GM18519 (cell line): ENCODE data around the gene CYP1B1.

Experiments used
- ATAC-seq: cut with Tn5 transposase; IDR thresholded peaks from one replicate; pipeline ENCODE4 v1.9.1; 2021; ENCODE audit warnings: mild to moderate bottlenecking, moderate library complexity; ENCODE audit not compliant: unreplicated experiment, low FRiP score

CYP1B1 gene

GRCh38 chr2:38076710-38077430 lies 919 bp upstream of the CYP1B1 start:
- ATAC-seq = no peak

DNA sequence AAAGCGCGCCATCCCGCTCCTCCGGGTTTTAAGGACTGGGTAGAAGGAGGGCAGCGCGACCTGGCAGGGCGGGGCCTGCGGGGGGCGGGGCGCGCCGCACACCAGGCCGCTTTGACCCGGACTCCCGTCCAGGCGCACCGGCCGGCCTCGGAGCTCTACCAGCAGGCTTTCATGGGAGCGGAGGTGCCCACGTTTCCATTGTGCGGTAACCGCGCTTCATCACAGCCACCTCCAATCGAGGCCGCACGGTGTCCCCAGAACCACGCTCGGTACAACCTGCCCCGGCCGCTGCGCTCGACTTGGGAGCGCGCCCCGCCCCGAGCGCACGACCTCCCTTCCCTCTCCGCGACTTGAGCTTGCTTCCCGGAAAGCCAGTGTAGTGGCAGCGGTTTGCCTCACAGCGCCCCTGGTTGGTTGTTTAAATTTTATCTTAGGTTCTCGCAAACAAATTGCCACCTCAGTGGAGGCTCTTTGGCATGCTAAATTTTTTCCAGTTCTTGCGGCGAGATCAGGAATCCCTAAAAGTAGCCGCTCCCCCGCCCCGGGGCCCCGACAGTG lies 280 bp upstream of the CYP1B1 start:
- no peak for ATAC-seq

- no peak for ATAC-seq
Observed at GRCh38 chr2:38074764-38075506, 1.0 kb downstream of the CYP1B1 start.

DNA sequence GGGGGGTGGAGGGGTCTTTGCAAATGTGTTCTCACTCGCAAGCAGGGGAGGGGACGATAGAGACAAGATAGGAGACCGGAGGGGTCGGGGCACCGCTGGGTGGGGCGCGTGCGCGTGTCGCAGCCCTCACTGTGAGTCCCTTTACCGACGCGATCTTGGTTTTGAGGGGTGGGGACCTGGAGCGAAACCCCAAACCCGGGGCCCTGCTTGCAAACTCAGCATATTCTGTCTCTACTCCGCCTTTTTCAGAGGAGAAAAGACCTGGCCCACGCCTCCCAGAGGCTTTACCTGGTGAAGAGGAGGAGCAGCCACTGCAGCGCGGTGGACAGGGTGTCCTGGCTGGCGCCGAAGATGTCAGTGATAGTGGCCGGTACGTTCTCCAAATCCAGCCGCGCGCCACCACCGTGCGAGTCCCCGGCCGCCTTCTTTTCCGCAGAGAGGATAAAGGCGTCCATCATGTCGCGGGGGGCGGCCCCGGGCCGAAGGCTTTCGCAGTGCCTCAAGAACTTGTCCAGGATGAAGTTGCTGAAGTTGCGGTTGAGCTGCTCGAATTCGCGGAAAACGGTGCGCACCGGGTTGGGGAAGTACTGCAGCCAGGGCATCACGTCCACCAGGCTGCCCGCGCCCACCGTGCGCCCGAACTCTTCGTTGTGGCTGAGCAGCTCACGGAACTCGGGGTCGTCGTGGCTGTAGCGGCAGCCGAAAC lies 1.7 kb downstream of the CYP1B1 start:
- ATAC-seq = no peak

- no peak for ATAC-seq
Observed at GRCh38 chr2:38073211-38074057, 2.5 kb downstream of the CYP1B1 start.

GRCh38 chr2:38070438-38070837 lies 5.5 kb downstream of the CYP1B1 start:
- no peak for ATAC-seq

DNA sequence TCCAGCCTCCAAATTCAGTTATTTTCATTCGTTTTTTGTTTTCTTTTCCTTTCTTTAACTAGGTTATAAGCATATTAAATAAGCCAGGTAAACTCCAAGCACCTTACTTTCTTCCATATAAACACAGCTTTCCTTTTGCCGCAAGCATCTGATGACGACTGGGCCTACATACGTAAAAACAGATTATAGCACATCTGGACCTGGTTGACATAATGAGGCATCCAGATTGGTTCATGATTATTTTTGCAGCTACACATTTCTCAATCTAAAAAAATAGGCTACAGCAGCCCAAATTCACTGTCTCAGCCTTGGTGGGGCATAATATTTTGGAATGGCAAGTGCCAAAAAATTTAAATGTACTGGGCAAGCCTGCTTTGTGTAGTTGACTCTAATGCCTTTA lies 7.7 kb downstream of the CYP1B1 start:
- no peak for ATAC-seq

DNA sequence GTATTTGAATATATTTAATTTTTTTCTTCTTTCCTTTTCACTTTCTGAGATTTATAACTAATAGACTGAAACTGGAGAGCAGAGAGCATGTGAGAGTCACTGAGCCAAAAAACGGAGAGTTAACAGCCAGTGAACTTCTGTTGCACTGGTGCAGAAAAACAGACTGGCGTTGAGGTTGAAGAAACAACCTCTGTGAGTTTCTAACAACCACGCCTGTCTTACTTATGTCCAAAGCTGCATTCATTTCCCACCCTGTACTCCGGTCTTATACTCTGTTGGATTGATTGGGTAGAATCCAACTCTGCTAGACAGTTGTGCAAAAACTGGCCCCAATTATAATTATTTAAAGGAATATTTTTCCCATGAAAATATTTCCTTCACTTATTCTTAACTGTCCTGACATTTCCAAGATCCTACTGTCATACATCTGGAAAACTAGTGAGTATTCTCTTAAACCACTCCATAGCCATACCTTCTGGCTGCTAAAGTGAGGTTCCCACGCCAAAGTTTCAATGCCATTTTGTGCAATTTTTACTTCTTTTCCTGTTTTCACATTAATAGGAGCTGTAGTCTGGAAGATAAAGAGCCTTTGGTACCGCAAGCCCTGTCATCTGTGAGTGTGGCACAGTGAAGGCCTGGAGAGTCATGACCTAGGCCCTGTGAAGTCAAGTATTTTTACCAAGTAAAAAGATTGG lies 9.4 kb downstream of the CYP1B1 start:
- ATAC-seq = no peak

DNA sequence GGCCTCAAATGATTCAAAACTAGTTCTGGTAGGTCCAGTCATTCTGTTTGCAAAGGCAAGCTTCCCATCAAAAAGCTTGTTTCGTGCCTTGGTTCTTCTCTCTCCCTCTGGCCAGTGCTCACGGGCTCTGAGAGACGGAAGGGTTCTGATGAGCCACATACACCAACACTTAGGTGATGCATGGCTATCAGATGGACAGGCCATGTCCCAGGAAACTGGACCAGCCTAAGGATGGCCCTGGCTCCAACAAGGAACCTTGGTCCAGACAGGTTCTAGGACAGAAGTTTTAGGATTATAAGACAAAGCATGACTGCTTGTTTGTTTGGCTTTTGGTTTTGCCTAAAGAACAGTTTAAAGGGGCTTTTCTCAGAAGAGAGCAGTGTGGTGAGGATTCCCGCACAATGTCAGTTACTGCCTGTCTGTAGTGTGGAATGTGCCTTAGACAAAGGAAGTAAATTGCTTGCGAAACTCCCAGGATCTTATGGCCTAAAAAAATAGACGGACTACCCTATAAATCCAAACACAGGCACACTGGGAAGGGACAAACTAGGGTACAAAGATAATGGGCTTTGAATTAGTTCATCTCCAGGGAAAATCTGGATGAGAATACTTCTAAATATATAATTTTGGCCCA lies 10.3 kb downstream of the CYP1B1 start:
- no peak for ATAC-seq

DNA sequence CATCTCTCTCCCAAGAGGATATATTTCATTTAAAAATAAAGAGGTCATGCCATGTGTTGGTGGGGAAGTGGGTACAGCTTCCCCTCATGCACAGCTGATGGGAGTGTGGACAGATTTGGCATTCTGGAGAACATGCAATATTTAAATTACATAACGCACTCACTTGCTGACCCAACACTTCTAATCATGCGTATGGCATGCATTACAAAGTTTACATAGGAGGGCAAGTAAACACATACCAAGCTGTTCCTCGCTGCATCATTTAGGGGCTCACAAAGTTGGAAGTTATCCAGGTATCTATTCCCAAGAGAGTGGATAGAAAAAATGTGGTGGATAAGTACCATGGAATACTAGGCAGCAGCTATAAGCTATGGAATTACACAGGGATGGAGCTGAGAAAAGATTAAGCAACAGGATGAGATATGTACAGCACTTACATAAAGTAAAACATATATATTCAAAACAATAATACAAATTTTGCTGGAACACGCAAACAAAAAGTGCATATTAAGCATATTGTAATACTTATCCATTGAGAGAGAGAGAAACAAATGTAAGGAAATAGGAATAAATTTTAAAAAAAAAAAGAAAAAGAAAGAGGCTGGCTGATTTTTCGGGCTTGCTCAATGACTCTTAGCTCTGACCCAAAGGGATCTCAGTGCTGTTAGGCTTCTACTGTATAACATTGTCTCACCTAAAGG lies 11.0 kb downstream of the CYP1B1 start:
- ATAC-seq = no peak

GRCh38 chr2:38060236-38061018 lies 15.5 kb downstream of the CYP1B1 start:
- ATAC-seq = no peak

- no peak for ATAC-seq
Observed at GRCh38 chr2:38057651-38058410, 18.1 kb downstream of the CYP1B1 start.

DNA sequence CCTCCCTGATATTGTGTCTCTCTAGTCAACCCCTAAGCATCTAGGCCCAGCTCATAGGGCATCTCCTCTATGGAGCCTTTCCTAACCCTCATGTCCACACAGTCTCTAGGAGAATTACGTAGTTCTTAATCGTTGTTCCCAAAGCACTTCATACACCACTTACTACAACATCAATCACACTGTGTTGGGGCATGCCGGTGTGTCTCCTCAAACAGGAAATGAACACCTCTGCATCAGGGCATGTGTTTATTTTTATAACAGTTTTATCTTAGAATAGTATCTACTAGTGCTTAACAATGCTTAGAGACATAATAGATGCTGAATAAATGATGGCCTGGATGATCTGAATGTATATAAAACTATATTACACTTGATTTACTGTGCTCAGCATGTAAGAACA lies 19.7 kb downstream of the CYP1B1 start:
- ATAC-seq = no peak

DNA sequence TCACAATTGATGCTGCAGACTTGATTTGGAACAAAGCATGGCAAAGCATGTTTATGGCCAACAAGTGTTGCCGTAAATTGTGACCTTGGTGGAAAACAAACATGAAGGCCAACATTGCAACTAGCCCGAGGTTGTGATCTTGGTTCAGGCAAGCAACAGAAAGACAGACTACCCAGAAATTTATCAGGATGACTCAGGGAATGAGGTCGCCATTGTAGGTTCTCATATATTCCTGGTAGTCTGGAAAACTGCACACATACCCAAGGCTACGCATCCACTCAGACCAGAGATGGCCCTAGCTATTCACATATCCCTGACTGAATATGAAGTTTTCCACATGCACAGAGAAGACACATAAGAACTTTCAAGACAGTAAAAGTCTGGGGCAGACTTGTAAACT lies 30.1 kb downstream of the CYP1B1 start:
- no peak for ATAC-seq

GRCh38 chr2:38039121-38039910 lies 36.6 kb downstream of the CYP1B1 start:
- ATAC-seq = no peak

GRCh38 chr2:38038682-38039081 lies 37.3 kb downstream of the CYP1B1 start:
- ATAC-seq = no peak
